GM19372 (cell line): ENCODE data around the gene VWA1.
"Not testable (repeated sequence)": the region's sequence is repeated elsewhere in the genome, so short reads cannot be mapped to it uniquely, and the experiment has no call there.

Source experiments
- ATAC-seq: cut with Tn5 transposase; IDR thresholded peaks from one replicate; pipeline ENCODE4 v1.9.1; 2021; ENCODE audit warnings: mild to moderate bottlenecking, low read depth, moderate library complexity; ENCODE audit not compliant: unreplicated experiment

The VWA1 gene

GRCh38 chr1:1451696-1452364 is 16.3 kb downstream of the VWA1 start:
- no peak for ATAC-seq

GRCh38 chr1:1452365-1452739 is 16.9 kb downstream of the VWA1 start:
- not testable (repeated sequence) for ATAC-seq

- ATAC-seq: no peak
Measured at GRCh38 chr1:1452882-1453281, 17.4 kb downstream of the VWA1 start.

- not testable (repeated sequence) for ATAC-seq
Measured at GRCh38 chr1:1454286-1455056, 19.0 kb downstream of the VWA1 start.

GRCh38 chr1:1455366-1455884 is 19.9 kb downstream of the VWA1 start:
- no peak for ATAC-seq

- ATAC-seq: not testable (repeated sequence)
Measured at GRCh38 chr1:1455934-1456333, 20.4 kb downstream of the VWA1 start.

- not testable (repeated sequence) for ATAC-seq
Measured at GRCh38 chr1:1456683-1457255, 21.3 kb downstream of the VWA1 start.

GRCh38 chr1:1459156-1459555 is 23.7 kb downstream of the VWA1 start:
- ATAC-seq: not testable (repeated sequence)

- ATAC-seq: not testable (repeated sequence)
Measured at GRCh38 chr1:1459711-1460110, 24.2 kb downstream of the VWA1 start.

GRCh38 chr1:1460540-1461130 is 25.1 kb downstream of the VWA1 start:
- no peak for ATAC-seq

- ATAC-seq: no peak
Measured at GRCh38 chr1:1461721-1462317, 26.3 kb downstream of the VWA1 start.

- no peak for ATAC-seq
Measured at GRCh38 chr1:1462318-1462966, 27.0 kb downstream of the VWA1 start.

GRCh38 chr1:1463312-1463711 is 27.8 kb downstream of the VWA1 start:
- no peak for ATAC-seq

- ATAC-seq: not testable (repeated sequence)
Measured at GRCh38 chr1:1468196-1468985, 32.9 kb downstream of the VWA1 start.

GRCh38 chr1:1470626-1471388 is 35.3 kb downstream of the VWA1 start:
- no peak for ATAC-seq

- peak; percentile 85 for ATAC-seq
Measured at GRCh38 chr1:1471389-1472052, 36.0 kb downstream of the VWA1 start, which contains the start of gene ATAD3B. ATAD3B (plus strand) TSS chr1:1471765; CDS start chr1:1471885, 120 bp downstream.

GRCh38 chr1:1472053-1472876 is 36.8 kb downstream of the VWA1 start:
- ATAC-seq: peak; percentile 22
